GM12878 (cell line): ENCODE data around the gene GJA8.

ENCODE experiments used
- TAF1 ChIP-seq: IDR thresholded peaks from 2 replicates; pipeline ENCODE4 v1.6.1; 2011; ENCODE audit warnings: mild to moderate bottlenecking, low read depth, low read length, borderline replicate concordance
- TF ChIP-seq, protein P1 (sequence below): fragments of 450-650 bp; IDR thresholded peaks from 2 replicates; pipeline ENCODE4 v1.6.1; 2018; ENCODE audit warnings: borderline replicate concordance, mild to moderate bottlenecking; ENCODE audit not compliant: partially characterized antibody
- TF ChIP-seq, protein P2 (sequence below), 3 experiments: IDR thresholded peaks in 2 of 3; conservative IDR thresholded peaks in 1 of 3; 2 replicates each; pipeline ENCODE4 v1.5.1; 2011; ENCODE audit warnings: low read depth in 3 of 3, low read length in 3 of 3, mild to moderate bottlenecking in 3 of 3, control low read depth in 2 of 3, moderate library complexity in 2 of 3, inconsistent platforms in 1 of 3, mixed read lengths in 1 of 3; ENCODE audit not compliant: control insufficient read depth in 2 of 3, insufficient read depth in 1 of 3; ENCODE audit errors: extremely low read depth in 1 of 3

DNA sequence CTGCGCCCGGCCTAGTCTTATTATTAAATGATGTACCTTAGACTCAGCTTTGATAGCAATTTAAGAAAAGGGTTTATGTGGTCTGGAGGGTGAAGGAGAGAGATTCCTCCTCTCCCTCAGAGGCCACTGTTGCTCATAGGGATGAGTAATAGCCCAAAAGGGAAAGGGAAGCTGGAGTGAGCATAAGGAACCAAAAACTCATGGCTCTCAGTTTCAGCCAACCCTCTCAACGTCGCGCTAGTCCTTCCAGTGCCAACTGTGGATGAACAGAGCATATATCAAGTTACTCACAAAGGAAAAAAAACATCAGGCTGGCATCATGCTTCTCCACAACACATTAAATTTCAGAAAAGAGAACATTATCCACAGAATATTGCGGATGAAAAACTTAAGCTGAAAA lies 17.3 kb downstream of the GJA8 start:
- TF ChIP-seq, protein P1, sequence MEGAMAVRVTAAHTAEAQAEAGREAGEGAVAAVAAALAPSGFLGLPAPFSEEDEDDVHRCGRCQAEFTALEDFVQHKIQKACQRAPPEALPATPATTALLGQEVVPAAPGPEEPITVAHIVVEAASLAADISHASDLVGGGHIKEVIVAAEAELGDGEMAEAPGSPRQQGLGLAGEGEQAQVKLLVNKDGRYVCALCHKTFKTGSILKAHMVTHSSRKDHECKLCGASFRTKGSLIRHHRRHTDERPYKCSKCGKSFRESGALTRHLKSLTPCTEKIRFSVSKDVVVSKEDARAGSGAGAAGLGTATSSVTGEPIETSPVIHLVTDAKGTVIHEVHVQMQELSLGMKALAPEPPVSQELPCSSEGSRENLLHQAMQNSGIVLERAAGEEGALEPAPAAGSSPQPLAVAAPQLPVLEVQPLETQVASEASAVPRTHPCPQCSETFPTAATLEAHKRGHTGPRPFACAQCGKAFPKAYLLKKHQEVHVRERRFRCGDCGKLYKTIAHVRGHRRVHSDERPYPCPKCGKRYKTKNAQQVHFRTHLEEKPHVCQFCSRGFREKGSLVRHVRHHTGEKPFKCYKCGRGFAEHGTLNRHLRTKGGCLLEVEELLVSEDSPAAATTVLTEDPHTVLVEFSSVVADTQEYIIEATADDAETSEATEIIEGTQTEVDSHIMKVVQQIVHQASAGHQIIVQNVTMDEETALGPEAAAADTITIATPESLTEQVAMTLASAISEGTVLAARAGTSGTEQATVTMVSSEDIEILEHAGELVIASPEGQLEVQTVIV, result no peak
- no peak for TF ChIP-seq TAF1
- TF ChIP-seq, protein P2, sequence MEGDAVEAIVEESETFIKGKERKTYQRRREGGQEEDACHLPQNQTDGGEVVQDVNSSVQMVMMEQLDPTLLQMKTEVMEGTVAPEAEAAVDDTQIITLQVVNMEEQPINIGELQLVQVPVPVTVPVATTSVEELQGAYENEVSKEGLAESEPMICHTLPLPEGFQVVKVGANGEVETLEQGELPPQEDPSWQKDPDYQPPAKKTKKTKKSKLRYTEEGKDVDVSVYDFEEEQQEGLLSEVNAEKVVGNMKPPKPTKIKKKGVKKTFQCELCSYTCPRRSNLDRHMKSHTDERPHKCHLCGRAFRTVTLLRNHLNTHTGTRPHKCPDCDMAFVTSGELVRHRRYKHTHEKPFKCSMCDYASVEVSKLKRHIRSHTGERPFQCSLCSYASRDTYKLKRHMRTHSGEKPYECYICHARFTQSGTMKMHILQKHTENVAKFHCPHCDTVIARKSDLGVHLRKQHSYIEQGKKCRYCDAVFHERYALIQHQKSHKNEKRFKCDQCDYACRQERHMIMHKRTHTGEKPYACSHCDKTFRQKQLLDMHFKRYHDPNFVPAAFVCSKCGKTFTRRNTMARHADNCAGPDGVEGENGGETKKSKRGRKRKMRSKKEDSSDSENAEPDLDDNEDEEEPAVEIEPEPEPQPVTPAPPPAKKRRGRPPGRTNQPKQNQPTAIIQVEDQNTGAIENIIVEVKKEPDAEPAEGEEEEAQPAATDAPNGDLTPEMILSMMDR (IDR thresholded peaks at IDR 0.05 in 2 of 3, conservative IDR thresholded peaks at IDR 0.05 in 1 of 3; ENCODE audit: control insufficient read depth in 2 of 3, extremely low read depth in 1 of 3, insufficient read depth in 1 of 3, low read depth in 3 of 3, low read length in 3 of 3), result no peak
